GM13976 (cell line): ENCODE data around the gene SYNGR4.

Source experiments
- DNase-seq: peaks from one replicate; pipeline ENCODE4 v3.0.0; 2012; ENCODE audit warnings: low spot score
- CTCF ChIP-seq: IDR thresholded peaks from 2 replicates; pipeline ENCODE4 v1.5.1; 2012; ENCODE audit warnings: borderline replicate concordance, mild to moderate bottlenecking; ENCODE audit not compliant: insufficient read depth; ENCODE audit errors: extremely low read depth, missing control alignments, control extremely low read depth
- in situ Hi-C: fragments of 300-500 bp; cut with MboI; formaldehyde crosslinking; loops from one replicate; pipeline ENCODE4 v1.12.0; 2022; ENCODE audit warnings: low sequenced_read_pairs, mixed read lengths, inconsistent platforms; ENCODE audit not compliant: unreplicated experiment

SYNGR4 gene

GRCh38 chr19:48359123-48359522 is 5.0 kb upstream of the SYNGR4 start:
- DNase-seq = no peak
- in situ Hi-C loops = no loop called here
- no peak for TF ChIP-seq CTCF

GRCh38 chr19:48361912-48362311 is 2.3 kb upstream of the SYNGR4 start:
- no peak for TF ChIP-seq CTCF
- in situ Hi-C loops = no loop called here
- no peak for DNase-seq

- in situ Hi-C loops = no loop called here
- no peak for TF ChIP-seq CTCF
- peak; percentile 92 for DNase-seq
These were observed 1.3 kb upstream of the SYNGR4 start for GRCh38 chr19:48362716-48363499.

GRCh38 chr19:48363500-48363809 is 712 bp upstream of the SYNGR4 start:
- no peak for DNase-seq
- TF ChIP-seq CTCF = no peak
- in situ Hi-C loops = no loop called here

GRCh38 chr19:48364598-48365348 is 606 bp downstream of the SYNGR4 start:
- no peak for DNase-seq
- TF ChIP-seq CTCF = no peak
- in situ Hi-C loops = no loop called here

GRCh38 chr19:48365602-48366001 is 1.4 kb downstream of the SYNGR4 start:
- no peak for DNase-seq
- no peak for TF ChIP-seq CTCF
- in situ Hi-C loops = no loop called here
